GM21825 (cell line): ENCODE measurements around the gene BMP7.

Experiments
- ATAC-seq: cut with Tn5 transposase; IDR thresholded peaks from one replicate; pipeline ENCODE4 v1.9.1; 2021; ENCODE audit warnings: mild to moderate bottlenecking, moderate library complexity; ENCODE audit not compliant: unreplicated experiment

BMP7 gene

DNA sequence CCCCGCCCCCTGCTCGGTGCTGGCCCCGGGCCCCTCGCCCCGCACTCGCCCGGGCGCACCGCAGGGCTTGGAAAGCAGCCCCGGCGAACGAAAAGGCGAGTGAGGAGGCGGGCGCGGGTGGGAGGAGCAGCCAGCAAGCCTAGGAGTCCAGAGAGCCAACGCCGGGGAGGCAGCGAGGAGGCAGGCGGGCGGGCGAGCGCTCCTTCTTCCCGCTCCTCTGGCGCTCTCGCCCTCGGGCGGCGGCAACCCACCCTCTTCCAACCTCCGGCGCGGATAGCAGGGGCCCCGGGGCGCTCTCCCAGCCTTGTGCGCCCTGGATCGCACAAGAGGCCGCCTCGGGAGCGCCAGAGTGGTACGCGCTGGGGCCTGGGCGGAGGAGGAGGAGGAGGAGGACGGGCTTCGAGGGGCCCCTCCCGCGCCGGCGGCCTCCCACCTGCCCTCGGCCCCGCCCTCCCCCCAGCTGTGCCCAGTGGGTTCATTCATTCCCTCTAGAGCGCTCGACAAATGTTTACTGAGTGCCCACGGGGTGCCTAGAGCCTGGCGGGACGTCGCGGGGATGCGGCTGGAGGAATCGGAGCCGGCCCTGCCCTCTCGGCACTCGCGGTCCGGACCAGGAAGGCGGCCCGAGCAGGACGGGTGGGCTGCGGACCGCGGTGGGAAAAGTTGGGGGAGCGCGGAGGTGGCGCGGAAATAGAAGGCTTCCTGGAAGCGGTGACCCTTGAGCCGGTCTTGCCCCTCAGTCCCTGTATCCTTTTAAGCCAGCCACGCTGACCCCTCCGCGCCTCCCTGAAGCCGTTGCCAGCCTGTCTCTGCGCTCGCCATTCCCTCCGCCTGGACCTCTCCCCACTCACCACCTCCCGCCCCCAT lies at the start of gene BMP7:
BMP7 (minus strand) TSS at position 351 of the 867 bp plus-strand sequence. CDS start 519 bp downstream, outside the sequence.
- ATAC-seq = no peak

DNA sequence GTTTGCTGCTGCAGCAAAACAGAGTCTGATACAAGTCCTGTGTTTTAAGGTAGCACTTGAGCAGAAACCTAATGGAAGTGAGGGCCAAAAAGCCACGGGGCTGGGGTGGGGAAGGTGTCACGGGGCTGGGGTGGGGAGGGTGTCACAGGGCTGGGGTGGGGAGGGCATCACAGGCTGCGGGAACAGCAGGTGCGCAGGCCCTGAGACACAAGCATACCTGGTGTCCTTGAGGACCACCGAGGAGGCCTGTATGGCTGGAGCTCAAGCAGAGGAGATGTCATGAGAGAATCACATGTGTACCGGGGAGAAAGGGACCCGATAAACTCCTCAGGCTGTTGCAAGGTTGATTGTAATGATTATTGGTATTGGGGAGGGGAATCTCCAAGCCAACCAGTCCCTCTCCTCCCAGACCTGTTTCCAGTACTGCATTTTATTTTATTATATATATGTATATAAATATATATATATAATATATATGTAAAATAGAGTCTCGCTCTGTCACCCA lies 49.6 kb upstream of the BMP7 start:
- ATAC-seq = no peak

DNA sequence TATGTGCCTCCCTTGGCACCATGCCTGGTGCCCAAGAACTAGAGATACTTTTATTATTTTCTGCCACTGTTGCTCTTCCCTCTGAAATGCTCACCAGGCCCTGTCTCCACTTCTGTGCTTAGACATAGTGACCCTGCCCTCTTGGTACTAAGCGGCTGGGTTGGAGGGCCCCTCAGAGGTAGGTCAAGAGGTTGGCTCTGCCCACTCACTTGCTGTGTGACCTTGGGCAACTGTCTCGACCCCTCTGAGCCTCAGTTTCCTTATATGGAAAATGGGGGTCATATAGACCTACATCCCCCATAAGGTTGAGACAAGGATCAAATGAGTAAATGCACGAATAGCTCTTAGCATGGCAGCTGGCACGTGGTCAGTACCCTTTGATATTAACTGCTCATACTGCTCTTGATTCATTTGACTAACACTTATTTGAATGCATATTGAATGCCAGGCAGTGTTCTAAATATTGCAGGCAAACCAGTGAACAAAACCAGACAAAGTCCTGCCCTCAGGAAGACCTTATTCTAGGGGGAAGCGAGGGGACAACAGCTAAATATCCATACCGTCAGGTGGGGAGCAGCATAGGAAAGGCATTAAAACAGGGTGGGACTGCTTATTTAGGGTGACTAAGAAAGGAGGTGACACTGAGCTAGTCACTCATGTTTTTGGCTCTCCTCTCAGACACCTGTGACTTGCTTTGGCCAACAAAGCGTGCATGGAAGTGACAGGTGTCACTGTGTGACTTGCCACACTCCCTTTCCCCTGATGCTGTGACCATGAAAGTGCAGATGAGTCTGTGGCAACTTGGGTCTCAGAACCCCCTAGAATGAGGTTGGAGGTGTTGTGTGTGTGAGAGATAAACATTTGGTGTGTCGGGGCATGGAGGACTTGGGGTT lies 48.9 kb upstream of the BMP7 start:
- no peak for ATAC-seq

DNA sequence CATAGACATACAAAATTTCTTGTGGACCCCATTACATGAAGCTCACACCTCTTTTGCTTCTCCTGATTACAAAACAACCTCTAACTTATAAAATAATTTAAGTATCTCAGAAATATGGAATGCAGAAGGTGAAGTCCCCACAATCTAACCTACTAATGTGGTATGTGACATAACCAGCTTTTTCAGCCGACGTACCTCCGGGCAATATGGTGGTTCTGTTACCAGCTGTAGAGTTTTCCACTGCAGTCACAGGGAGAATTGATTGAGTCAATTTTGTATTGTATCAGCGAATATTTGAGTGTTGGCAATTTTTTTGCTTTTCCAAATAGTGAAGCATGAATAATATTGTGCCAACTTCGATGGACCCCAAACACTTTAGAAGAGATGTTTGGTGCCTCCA lies 47.5 kb upstream of the BMP7 start:
- ATAC-seq = no peak

DNA sequence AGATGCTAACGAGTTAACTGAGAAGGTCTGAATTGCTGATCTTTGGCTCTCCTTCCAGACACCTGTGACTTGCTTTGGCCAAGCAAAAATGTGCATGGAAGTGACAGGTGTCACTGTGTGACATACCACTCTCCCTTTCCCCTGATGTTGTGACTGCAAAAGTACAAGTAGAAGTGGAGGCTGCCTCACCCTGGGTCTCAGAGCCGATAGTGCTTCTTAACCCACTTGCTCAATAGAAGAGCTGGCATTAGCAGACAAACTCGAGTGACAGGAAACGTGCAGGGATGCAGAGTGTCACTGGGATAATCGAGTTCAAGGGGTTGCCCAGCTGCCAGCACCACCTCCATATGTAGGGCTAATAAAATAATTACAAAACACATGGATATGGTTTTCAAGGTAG lies 46.8 kb upstream of the BMP7 start:
- ATAC-seq = no peak

DNA sequence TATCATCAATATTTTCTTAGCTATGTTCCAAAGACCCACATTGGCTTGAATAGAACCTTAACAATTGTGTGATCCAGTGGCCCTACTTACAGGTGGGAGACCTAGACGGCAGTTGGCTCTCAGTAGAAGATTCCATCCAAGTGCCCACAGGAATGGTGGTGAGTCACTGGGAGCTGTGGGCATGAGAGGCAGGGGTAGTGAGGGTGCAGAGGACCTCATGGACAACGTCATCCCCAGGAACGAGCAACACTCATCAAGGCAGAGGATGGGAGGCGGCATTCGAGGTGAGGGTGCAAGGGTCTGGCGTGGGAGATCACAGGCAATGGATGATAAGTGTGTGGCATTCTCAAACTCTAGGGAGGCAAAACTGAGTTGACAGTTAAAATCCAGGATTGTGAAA lies 45.7 kb upstream of the BMP7 start:
- ATAC-seq = no peak

DNA sequence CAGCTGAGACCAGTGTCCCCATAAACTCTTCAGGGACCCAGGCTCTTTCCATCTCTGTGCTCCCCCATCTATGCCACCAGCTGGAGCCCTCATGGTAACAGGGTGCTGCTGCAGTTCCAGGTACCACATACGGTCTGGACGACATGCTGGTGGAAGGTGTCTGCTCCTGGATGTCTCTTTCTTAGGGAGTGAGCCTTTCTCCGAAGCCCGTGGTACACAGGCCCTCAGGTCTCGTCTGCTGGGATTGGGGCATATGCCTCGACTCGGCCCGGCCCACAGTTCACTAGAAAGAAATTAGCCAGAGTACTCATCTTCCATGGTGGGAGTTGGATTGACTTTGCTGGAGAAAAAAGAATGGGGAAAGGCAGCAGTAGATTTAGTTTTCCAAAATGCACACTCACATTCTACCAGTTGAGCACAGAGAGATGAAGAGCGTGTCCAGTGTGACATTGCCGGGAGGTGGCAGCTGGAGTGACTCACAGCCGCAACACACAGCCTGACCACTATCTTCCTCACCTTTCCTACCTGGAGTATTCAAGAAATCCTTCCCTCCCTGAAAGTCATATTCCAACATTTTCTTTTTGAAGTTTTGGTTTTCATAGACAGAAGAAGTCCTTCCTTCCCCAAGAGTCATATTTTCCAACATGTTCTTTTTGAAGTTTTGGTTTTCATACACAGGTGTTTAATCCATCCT lies 44.5 kb upstream of the BMP7 start:
- no peak for ATAC-seq

DNA sequence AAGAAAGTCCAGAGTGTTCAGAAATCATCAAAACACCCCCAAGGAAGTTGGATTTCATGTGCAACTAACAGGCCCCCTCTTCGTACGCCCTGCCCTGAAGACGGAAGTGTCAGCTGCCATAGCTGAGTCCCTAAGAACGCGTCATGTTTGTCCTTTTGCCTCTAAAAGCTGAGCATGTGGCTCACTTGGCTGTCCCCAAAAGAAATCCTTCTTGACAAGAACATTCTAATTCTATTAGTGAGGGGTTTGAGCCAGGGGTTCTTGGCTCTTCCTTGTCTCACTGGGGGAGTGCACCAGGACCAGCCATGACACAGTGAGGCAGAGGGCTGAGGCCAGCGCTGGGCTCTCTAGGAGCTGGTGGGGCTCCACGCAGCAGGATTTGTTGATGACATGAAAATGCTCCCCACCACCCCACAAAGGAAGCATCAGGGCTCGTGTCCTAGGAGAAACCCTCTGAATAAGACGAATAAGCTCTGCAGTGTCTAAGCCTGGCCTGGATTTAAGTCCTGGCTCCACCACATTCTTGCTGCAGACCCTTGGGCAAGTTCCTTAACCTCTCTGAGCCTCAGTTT lies 43.2 kb upstream of the BMP7 start:
- ATAC-seq = no peak

DNA sequence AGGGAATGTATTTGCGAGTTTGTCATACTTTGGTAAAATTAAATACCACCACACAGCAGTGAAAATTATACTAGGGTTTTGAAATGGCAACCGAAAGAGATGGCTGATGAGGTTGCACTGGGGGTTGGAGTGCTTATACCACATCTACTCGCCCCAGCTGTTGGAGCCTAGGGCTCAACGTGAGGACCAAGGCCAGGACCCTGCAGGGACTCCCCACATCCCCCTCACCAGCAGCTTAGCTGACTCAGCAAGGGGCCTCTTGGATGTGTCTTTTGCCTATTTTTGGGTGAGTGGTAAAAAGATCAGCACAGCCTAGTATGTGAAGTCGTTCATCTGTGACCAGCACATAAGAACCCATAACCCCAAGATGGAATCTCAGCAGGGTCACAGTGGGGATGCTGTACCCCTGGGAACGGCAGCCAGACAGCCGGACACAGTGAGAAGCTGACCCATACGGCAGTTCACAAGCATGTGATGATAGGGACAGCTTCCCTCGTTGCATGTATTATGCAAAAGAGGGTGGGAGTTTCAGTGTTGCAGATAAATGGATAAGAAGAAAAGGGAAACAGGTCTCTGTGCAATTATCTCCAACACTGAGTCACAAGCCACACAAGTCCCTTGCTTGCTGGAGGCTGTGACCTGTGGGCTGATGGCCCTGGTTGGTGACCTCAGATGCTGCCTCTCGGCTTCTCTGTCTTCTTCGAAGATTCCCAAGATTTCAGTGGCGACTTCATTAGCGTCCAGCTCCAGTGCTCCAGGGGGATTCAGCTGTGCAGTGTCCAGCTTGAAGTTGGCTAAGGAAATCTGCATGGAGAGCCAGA lies 42.2 kb upstream of the BMP7 start:
- ATAC-seq = no peak

DNA sequence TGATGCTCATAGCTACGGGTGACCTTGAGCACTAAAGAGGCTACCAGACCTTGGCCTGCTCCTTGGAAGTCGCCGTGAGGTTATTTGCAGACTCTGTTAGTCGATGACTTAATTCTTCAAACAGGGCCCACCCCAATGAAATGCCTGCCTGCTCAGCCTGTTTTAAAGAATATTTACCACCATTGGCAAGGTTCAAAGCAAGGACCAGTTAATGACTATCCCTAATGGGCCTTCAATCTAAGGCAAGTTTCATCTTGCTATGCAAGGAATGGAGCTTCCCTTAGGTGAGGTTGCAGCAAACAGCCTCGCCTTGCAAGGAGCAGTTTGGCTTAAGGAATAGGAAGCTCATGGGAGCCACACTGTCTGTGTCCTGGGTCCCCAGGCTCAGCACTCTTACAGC lies 40.3 kb upstream of the BMP7 start:
- ATAC-seq = no peak

DNA sequence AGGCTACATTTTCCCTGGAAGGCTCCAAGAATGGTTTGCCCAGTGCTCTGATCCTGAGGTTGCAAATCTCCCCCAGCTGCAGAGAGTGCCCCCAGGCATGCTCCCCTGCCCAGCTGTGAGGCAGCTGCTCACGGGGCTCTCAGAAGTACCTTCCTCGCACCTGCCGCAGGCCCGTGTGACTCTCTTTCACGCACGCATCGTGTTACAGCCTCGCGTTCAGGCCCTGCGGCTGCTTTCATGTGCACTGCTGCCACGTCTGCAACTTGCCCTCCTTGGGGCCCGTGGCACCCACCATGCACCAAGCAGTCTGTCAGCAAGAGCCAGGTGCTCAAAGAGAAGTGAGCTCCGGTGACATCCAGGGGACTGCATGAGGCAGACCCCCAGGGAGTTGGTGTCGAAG lies 34.6 kb upstream of the BMP7 start:
- no peak for ATAC-seq

DNA sequence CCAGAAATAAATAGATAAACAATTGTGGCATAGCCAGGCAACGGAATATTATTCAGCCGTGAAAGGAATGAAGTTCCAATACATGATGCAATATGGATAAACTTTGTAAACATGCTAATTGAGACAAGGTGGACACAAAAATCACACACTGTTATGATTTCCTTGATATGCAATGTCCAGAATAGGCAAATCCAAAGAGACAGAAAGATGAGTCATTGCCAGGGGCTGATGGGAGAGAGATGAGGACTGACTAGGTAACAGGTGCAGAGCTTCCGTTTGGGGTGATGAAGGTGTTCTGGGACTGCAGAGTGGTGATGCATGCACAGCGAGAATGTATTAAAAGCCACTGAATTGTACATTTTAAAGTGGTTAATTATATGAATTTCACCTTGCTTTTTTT lies 32.0 kb upstream of the BMP7 start:
- no peak for ATAC-seq

DNA sequence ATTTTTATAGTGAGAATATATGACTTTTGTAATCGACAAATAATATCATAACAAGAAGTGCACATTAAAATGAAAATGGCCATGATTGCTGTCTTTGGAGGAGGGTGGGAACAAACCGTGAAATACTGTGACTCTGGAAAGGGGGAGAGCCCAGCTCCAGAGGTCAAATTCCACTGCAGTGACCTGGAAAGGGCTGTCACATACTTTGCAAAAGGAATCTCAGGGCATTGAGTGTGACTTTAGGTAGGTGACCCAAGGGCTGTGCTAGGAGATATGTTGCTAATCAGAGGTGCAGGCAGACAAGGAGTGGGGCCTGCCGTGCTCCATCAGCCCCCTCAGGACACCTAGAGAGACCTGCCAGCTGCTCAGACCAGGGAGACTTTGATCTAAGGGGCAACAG lies 28.1 kb upstream of the BMP7 start:
- no peak for ATAC-seq

DNA sequence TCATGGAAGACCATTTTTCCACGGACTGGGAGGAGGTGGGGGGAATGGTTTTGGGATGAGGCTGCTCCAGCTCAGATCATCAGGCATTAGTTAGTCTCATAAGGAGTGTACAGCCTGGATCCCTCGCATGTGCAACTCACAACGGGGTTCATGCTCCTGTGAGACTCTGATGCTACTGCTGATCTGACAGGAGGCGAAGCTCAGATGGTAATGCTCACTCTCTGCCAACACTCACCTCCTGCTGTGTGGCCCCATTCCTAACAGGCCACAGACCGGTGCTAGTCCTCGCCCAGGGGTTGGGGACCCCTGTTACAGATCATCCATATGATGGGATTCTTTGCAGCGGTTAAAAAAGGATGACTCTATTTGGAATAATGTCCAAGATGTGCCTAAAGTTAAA lies 27.6 kb upstream of the BMP7 start:
- ATAC-seq = no peak

DNA sequence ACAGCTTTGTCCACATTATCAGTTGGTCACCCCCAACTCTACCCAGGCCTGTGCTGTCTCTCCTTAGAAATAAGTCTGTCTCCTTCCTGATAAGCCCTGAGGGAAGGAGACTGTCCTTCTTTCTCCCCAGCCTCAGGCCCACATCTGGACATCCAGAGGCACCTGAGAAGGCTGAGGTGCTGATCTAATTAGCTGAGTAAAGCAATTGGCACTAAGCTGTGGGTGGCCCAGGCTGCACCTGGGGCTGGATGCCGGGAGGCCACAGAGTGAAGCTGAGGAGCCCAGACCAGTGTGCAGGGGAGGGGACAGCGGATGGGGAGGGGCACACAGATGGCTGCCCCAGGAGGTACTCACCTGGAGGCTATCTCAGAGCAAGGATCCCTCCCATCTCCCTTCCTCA lies 26.2 kb upstream of the BMP7 start:
- no peak for ATAC-seq

DNA sequence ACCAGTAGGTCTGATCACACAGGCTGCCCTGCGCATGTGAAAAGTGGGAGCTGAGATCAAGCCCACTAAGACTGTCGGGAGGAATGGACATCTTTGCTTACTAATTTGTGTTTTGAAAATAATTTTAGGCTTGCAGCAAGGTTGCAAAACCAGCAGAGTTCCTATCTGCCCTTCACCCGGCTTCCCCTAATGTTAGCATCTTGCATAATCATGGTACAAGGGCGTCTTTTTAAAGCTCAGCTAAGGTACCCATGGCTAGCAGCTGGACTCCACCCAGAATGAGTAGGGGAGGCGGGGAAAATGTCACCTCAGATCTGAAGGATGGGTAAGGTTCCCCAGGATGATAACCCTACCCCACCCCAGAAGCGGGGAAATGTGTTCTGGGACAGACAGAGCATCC lies 25.3 kb upstream of the BMP7 start:
- ATAC-seq = no peak

DNA sequence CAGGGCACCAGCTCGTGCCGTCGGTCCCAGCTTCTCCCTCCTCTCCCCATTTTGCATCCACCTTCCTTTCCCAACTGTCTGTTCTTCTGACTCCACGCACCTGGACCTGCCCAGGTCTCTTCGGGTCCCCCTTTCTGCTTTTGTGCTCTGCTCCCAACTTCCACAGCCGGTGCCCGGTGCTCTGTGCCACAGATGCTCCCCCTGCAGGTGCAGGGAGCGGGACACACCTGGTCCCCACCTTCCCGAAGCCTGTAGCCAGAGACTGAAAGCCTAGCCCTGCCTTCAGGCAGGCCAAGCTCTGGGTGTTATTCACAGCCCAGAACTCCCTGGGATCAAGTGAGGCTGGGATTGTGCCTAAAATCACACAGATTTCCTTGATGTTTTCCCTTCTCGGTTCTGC lies 24.6 kb upstream of the BMP7 start:
- no peak for ATAC-seq

DNA sequence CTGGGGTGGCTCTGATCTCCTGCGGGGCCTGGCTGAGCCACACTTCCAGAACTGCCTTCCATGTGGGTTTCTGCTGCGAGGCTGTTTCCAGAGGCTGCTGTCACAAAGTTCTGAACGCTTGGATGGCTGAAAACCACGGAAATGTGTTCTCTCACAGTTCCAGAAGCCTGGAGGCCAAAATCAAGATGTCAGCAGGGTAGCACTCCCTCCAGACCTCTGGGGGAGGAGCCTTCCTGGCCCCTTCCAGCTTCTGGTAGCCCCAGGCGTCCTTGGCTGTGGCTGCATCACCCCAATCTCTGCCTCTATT lies 23.7 kb upstream of the BMP7 start:
- no peak for ATAC-seq

DNA sequence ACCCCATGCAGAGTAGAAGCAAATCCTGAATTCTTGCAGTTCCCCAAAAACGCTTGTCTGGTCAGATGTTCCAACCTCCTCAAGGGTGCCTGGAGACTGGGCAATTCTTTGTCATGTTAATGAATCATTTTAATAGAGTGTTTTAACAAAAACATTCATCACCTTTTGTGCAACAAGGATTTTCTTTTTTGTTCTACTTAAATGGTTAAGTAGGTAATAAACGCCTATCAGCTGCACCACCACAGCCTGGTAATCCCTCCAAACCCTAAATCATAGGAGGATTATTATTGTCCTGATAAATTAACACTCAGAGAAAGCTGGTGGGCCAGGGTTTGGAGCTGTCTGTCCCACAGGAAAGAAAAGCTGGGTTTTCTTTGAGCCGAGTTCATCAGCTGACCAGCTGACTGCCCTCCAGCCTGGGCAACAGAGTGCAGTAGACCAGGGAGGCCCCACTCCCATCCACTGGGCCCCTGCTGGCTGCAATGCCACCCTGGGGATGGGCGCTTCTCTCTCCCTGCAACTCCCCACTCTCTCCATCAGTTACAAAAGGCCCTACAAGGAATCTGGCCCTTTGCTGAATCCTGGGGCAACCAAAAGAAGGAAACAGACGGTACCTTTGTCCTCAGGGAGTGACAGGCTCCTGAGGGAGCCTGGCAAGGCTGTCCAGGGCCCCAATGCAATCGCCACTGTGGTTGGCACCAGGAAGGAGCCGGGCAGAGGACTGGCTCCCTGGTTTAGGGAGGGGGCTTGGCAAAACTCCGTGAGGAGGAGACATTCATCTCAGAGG lies 23.1 kb upstream of the BMP7 start:
- ATAC-seq = no peak
